HG03139 (cell line): ENCODE results near the gene ANKS1A.

ENCODE experiments used
- ATAC-seq: cut with Tn5 transposase; IDR thresholded peaks from one replicate; pipeline ENCODE4 v1.9.1; 2021; ENCODE audit not compliant: unreplicated experiment

ANKS1A gene

DNA sequence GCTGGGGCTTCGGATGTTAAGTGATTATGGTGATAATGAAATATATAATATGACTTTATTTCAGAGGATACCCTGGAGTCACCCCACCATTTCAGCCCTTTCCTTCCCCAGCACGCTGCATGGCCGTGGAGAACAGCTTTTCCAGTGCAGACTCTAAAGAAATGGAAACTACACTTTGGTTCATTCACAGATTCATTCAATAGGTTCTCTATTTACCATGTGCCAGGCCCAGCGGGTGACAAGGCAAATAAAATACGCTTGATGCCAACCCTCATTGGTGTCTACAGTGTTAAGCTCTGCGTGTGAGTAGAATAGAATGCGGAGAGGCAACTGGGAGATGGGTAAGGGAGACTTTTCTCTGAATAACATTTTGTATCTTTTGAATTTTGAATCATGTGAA, 162.3 kb downstream of the ANKS1A start:
- ATAC-seq: no peak

DNA sequence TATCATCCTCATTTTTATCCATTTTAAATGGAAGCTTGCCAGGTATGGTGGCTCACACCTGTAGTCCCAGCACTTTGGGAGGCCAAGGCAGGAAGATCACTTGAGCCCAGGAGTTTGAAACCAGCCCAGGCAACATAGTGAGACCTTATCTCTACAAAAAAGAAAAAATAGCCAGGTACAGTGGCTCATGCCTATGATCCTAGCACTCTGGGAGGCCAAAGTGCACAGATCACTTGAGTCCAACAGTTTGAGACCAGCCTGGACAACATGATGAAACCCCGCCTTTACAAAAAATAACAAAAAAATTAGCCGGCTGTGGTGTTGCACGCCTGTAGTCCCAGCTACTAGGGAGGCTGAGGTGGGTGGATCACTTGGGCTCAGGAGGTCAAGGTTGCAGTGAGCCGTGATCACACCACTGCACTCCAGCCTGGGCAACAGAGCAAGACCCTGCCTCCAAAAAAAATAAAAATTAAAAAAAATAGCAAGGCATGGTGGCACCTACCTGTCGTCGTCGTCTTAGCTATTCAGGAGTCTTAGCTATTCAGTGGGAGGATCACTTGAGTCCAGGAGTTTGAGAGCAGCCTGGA, 163.0 kb downstream of the ANKS1A start:
- no peak for ATAC-seq

DNA sequence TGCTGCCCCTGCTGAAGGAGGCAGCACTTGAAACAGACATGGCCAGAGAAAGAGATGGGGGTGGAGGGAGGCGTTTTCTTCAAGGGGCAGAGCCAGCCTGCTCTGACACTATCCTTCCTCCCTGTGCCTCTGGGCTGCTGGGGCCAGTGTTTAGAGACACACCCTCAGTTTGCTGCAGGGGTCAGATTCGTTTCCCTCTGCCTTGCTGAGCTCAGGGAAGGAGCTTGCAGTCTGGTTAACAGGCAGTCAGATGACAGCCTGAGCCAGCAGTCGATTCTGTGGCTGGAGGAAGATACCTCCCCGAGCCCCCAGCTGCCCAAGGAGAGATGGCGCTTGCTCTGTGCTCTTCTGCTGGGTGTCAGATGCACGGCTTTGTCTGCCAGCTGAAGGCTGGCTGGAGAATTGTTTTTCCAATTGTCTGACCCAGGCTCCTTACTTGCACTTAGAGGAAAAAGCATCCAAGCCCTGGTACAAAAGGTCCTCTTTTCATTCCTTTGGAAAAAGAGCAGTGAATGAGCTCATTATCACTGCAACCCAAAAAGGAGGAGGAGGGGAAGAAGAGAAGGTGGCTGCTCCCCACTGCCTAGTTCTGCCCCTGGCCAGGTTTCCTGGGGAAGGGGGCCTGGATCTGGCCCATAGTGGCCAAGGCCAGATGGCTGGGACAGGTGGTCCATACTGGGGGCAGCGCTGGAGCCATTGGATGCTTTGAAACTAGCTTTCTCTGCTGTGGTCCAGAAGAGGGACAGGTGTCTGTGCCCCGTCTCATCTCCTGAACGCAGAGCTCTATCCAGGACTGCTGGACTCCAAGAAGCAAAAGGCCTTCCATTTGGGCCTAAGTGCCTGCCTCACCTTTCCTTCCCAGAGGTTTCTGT, 163.9 kb downstream of the ANKS1A start:
- ATAC-seq: no peak

DNA sequence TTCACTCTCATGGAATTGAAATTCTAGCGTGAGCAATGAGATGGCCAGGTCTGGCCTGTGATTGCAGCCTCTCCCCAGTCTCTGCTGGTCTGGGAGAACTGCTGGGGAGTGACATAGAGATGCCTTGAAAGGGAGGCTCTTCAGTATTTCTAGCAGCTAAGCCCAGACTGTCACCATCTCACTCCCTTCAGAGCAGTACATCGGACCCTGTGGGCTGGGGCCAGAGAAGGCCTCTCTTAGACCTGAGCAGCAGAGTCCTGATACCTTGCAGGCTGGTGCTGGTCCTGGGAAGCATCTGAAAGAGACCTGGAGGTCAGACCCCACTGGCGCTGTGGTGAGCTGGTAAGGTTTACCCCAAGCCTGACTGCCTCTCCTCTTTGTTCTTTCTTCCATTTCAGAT, 164.6 kb downstream of the ANKS1A start:
- ATAC-seq: no peak

DNA sequence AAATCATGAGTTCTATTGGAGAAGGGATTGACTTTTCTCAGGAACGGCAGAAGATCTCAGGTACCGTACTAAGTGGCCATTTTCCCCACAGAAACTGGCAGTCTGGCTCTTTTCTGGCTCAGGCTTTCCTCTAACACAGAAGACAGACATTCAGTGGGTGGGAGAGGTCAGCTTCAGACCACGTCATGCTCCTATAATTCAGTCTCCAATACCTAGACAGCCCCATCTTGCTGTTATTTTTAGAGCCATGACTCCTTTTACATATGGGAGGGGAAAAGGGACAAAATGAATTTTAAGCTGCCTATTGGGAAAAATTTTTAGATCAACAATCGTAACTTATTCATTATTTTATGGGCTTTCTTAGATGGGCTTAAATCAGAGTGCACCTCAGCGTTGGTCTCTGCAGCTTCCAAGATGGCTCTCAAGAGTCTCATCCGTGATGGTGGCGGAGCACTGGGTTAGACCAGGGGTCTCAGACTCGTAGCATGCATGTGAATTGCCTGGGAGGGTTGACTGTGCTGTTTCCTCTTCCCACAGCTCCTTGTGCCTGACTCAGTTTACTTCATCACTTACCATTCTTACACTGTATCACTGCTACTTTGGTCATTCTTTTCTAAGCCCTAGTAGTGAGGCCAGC, 165.2 kb downstream of the ANKS1A start:
- no peak for ATAC-seq

DNA sequence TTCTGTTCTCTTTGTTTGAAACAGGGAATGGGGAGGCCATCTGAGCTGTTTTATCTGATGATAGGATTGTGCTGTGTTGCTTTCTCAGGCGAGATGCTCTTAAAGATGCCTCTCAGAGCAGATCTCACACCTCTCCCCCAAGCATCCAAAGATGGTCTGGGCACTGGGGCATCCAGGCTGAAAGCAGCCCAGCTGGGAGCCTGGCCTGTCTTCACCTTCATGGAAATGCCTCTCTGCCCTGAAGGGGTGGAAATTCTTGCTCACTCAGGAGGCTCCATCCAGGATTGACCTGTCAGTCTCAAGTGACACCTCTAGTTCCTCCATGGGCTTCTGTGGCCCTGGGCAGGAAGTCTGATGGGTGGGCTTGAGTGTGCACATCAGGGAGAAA, 165.7 kb downstream of the ANKS1A start:
- ATAC-seq: no peak

DNA sequence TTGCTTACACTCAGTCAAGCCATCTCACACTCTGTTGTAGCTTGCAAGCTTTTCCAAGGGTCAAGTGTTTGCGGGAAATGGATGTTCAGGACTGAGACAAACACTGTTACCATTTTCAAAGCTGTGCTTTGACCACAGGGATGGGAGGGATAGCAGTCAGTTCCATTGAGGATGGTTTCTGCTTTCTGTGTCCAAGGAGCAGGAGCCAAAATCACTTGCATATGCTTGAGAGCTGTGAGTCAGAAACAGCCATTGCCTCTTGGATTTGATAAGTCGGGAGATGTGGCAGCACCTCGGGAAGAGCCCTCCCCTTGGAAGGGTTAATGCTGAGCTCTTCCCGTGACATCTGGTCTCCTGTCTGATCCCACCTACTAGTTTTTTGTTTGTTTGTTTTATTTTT, 166.8 kb downstream of the ANKS1A start:
- ATAC-seq: no peak

DNA sequence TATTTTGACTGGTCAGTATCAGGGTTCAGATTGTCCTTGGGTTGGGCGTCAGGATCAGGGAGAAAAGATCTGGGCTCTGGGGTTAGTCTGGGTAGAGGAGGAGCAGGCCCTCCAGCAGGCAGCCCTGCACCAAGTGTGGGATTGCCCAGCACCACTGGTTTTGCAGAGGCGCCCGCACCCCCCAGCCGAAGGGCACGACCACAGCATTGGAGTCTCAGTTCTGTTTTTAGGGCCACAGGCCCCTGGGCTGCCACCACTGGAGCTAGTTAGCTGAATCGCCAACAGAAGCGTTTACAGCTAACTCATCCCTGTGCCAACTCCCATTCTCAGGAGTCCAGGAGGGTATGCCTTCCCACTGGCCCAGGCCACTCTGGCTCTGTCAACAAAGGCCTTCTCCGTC, 167.9 kb downstream of the ANKS1A start:
- no peak for ATAC-seq

DNA sequence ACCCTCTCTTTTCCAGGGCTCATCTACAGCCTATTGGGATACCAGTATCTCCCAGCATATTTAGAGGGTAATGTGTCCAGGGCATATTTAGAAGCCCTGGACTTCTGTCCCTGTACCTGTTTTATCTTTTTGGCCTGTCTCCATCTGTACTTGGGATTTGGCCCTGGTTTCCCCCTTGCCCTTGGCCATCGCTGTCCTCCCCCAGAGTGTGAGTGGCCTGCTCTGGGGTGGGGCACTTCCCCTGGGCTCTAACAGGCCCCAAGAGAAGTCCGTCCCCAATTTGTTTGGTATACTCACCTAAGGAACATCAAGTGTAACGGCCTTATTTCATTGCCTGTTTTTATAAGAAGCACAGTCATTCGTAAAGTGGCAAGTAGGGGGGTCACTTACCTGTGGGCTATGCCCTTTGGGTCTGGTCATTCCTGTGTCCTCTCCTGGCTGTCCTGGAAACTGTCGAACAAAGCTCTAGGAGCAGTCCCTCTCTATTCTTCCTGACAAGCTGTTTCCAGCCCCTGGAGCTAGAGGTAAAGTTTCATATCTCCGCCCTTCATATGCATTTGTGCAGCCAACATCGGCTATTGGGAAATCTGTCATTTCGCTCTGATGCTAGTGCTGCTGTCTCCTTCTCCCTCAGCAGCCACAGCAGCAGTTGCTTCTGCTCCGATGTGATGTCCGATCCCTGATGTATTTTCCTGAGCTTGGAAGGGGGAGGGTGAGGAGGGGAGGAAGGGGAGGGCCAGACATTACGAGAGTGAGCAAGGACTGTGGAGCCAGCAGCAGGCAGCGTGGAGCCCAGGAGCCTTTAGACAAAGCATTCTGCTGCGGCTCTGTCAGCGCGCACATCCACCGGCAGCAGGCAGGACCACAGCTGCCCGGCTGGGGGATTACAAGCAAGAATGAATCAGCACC, 168.6 kb downstream of the ANKS1A start:
- no peak for ATAC-seq

DNA sequence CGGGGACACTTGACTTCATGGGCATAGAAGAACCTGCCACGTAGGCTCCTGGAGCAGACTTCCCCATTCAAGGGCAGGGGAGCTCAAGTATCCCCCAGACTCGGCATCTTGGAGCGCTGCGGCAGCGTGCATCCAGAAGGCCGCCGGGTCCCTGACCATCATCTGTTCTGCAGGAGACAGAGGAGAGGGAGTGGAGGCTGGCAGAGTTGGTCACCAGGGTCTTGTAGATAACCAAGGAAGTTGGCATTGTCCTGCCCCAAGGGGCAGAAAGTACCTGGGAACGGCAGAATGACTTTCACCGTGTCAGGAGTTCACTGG, 169.3 kb downstream of the ANKS1A start:
- no peak for ATAC-seq

DNA sequence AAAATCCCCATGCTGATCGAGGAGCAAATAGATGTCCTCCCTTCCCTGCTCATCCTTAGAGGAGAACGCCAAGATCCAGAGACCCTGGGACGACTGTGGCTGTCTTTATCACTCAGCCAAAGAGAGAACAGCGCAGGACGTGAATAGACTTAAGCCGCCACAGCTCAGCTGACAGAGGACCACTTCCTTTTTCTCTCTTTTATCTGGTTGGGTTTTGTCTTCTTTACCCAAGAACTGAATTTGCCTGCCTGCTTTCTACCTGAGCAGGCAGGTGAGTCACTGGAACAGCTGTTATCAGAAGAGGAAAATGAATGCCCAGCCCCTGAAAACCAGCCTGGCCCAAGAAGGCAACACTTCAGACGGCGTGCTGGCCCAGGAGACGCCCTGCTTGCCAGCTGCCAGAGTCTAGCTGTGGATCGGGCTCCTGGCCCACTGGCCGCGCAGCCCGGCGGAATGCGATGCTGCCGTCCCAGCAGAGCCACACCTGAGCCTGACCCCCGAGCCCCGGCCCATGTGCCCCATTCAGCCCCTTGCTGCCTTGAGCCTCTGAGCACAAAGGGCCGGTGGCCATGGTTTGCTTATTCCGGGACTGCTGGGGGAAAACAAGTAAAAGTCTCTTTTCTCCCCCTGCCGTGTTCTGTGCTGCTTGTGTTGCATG, 169.9 kb downstream of the ANKS1A start:
- no peak for ATAC-seq

DNA sequence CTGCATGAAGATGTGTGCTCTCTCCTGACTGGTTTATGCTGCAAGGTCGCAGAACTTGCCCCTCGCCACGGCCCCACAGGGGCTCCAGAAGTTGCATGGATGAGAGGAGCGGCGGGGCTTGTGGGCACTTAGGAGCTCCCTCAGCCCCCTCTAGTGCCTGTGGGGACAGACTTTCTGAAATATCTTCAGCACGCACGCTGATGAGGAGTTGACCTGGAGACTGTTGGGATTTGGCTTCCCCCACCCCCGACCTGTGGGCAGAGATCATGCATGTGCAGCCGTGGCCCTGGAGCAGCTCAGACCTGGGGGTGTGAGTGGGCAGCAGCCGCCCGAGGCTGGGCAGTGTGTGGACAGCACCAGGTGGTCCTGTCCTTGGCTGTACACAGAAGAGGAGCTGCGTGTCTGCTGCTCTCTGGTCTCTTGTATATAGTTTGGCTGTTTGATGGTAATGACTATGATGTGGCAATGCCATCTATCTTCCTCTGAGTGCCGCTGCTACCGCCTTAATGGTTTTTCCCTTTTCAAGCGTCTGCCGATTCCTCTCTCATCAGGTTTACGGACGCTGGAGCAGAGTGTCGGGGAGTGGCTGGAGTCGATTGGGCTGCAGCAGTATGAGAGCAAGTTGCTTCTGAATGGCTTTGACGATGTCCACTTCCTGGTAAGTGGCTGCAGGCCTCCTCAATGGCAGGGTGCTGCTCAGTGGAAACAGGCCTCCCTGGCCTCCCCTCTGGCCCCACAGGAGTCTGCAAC, 170.7 kb downstream of the ANKS1A start:
- no peak for ATAC-seq

DNA sequence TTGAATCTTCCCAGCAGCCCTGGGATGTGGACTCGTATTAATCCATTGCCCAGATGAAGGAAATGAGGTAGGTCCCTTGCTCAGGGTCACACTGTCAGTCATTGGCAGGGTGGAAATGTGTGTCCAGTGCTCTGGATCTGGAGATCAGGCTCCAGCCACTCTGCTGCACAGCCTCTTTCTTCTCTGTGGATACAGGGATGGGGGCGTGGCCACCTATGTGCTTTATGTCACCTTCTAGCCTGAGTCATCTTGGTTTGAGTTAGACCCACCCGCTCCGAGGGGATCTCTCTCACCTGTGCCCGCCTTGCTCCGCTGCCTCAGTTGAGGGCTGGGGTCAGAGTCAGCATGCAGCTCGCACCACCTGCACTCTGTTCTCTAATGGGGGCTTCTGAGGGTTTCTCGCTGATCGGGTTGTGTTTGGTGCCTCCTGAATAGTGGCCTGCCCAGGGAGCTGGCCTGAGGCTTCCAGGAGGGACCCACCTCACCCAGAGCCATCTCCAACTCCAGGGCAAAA, 172.1 kb downstream of the ANKS1A start:
- no peak for ATAC-seq

DNA sequence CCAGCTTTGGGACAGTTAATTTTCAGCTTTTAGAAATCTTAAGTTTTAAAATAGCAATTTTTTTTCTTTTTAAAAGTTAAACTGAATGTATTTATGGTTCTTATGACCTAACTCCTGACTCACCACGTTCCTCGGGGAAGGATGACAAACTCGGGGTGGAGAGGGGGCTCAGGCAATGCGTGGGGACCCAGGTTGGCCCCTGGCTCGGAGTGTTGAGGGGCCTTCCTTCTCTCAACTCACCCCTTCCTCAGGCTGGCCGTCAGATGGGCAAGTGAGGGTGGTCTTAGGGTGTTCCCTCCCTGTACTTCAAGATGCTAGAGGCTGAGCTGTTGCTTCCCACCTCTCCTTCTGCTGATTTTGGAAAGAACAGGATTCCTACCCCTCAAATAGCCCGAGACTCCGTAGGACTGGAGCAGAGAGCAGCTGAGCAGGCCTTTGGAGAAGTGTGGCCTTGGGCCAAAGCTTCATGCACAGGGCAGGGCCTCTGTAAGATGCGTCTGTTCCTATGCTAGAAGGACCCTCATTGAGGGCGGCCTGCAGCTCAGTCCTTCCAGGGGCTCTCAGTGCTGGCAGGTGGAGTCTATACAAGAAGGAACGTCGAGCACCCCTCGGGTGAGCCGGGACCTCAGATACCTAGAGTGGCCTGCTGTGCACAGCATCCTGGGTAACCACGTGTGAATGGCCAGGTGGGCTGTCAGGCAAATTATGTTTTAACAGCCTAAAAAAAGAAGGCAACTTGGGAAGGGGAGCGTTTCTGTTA, 172.8 kb downstream of the ANKS1A start:
- no peak for ATAC-seq

DNA sequence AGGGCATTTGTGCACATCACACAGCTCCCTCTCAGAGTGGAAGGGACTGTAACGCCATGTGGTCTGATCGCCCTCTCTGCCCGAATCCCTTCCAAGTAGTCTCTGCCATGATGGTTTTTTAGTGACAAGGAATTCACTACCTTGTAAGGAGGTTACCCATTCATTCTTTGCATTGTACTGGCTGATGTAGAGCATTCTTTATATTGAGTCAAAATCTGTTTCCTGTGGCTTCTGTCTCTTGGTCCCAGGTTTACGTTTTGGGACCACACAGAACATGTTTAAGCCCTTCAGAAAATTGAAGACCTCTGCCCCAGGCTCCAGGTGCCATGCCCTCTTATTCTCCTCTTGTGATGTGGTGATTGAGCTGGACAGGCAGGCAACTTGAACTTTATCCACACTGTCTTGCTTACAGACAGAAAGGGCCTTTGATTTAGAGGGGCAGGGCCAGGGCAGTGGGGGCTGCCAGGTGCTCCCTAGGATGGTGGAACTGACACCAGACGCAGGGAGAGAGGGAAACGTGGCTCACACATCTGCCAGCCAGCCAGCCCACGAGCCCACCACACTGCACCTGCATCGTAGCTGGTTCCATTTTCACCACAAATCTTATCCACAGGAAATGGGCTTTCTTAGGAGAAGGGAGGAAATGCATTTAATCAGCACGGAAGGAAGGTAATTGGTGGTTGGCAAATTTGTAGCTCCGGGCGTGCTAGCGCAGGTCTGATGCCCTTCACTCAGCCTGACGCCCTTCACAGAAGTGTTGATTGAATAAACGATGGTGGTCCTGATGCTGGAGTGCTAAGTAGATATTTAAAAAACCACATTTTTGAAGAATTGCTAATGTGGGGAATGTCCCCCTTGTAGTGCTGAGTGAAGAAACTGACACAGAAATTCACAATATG, 173.9 kb downstream of the ANKS1A start:
- no peak for ATAC-seq

DNA sequence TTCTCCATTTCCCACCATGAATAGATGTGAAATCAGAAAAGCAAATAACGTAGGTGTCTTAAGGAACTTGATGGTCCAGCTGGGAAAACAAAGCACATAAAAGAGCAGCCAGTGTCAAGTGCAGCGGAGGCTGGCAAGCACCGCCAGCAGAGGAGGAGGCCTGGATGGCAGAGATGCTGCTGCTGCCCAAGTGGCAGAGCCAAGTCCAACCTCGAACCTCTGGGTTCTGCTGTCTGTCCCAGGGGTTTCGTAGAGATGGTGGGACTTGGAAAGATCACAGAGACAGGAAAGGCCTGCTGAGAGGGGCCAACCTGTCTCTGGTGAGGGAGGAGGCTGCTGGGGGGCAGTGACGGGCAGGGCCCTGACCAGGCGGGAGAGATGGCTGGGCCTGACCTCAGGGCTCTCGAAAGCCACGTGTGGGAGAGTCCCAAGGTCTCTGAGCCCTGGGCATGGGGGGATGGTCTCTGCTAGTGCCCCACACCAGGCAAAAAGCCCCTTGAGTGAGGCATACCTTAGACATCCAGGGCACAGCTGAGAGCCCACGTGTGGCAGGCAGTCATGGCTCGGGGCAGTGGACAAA, 174.7 kb downstream of the ANKS1A start:
- ATAC-seq: no peak

DNA sequence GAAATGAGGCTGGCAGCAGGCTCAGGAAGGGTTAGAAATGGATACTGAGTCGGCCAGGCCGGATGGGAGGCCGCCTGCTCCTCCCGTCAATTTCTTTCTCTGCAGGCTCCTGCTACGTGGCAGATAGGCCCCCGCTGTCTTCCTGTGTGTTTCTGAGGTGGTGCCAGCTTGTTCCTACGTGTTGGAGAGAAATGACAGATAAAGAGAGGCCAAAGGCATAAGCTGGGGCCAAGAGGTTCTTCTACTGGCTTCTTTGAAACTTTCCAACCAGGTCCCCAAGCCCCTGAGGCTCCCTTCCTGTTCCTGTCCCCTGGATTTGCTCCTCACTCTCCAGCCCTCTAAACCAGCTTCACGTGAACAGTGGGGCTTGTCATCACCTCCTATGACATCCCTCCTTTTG, 175.2 kb downstream of the ANKS1A start:
- no peak for ATAC-seq
